GM03348 (cell line): ENCODE results near the gene ERBB2.

Experiments used
- DNase-seq: peaks from one replicate; pipeline ENCODE4 v3.0.0; 2012; ENCODE audit warnings: low spot score

ERBB2 gene

DNA sequence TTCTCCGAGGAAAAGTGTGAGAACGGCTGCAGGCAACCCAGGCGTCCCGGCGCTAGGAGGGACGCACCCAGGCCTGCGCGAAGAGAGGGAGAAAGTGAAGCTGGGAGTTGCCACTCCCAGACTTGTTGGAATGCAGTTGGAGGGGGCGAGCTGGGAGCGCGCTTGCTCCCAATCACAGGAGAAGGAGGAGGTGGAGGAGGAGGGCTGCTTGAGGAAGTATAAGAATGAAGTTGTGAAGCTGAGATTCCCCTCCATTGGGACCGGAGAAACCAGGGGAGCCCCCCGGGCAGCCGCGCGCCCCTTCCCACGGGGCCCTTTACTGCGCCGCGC, at the start of gene ERBB2:
Gene ERBB2, plus strand, starts transcription at position 247 of the 330 bp plus-strand sequence. CDS start 175 bp downstream, outside the sequence.
- peak; percentile 92 for DNase-seq

DNA sequence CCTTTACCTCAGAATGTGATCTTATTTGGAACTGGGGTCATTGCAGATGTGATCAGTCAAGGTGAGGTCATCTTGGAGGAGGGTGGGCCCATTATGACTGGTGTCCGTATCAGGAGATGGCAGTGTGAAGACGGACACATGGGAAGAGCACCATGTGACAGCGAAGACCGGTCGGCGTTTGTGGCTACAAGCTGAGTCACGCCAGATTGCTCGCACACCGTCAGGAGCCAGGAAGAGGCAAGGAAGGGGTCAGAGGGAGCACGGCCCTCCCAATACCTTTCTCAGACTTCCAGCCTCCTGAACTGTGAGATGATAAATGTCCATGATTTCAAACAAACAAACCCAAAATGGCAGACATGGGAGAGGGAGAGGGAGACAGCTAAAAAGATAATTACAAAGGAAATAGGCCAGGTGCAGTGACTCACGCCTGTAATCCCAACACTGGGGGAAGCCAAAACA, 49.7 kb upstream of the ERBB2 start:
- no peak for DNase-seq

DNA sequence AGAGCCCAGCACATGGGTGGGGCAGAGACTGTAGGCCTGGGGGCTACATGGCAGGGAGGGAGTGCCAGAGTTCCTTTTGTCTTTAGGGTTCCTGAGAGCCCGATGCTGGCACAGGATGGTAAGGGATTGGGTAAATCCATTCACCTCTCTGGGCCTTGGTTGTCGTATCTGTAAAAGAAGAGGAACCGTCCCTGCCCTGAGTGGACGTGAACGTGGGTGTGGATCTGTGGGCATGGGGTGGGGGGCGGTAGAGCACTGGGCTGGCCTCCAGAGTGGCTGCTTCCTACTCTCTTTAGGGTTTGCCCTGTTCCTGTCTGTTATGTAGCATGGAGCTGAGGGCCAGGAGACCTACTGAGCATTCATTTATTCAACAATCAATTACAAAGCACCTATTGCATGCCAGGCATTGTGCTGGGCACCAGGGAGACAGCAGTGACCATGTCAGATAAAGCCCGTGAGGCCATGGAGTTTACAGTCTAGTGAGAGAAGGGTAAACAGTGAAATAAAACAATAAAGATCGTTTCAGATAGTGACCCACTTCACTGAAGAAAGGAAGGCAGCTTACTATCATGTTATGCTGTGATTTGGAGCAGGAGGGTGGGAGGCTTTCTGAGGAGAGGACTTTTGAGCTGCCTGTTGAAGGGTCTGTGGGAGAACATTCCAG, 47.8 kb upstream of the ERBB2 start:
- DNase-seq = no peak

- DNase-seq = no peak
Observed at GRCh38 chr17:39652587-39653315, 47.1 kb upstream of the ERBB2 start.

DNA sequence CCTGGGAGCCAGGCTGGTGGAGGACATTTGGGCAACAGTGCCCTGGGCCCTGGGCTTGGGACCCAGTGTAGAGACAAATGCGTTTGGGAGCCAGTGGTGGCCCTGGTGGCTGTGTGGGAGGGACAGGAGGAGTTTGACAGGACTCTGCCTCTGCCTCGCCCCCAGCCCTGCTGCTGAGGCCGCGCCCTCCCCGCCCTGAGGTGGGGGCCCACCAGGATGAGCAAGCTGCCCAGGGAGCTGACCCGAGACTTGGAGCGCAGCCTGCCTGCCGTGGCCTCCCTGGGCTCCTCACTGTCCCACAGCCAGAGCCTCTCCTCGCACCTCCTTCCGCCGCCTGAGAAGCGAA, 46.6 kb upstream of the ERBB2 start:
- no peak for DNase-seq

DNA sequence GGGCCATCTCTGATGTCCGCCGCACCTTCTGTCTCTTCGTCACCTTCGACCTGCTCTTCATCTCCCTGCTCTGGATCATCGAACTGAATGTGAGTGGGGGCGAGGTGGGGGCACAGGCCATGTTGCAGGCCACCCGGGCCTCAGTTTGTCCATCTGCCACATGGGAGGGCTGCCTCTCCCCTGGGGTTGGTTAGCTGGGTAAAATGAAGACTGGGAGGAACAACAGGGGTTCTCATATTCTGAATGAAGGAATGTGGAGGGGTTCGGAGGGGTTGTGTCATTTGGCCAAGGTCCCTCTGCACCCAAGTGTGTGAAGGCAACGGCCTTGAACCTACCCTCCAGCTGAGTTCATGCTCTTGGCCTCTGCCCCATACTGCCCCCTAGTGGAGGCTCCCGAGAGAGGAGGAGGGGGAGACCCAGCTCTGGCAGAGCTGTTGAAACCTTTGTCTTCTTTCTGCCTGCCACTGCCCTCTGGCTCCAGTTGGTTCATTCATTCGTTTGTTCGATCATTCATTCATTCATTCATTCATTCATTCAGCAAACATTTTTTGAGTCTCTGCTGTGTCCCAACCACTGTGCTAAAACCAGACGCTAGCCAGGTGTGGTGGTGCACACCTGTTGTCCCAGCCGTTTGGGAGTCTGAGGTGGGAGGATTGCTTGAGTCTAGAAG, 46.1 kb upstream of the ERBB2 start:
- peak; percentile 85 for DNase-seq

GRCh38 chr17:39655105-39655504, 44.8 kb upstream of the ERBB2 start:
- DNase-seq = no peak

GRCh38 chr17:39658346-39658745, 41.5 kb upstream of the ERBB2 start:
- no peak for DNase-seq

DNA sequence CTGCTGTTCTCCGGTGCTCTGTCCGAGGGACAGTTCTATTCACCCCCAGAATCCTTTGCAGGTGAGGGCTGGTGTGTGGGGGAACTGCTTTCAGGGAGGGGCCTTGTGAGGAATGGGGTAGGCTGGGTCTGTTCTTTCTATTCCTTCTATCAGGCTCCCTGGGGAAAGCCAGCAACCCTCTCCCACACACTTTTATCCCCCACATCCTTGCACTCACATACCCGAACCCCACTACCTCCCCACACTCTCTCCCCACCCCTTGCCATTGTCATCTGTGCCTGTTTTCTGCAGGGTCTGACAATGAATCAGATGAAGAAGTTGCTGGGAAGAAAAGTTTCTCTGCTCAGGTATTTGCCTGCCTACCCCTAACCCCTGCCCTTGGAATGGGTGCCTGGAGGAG, 41.1 kb upstream of the ERBB2 start:
- DNase-seq = no peak

DNA sequence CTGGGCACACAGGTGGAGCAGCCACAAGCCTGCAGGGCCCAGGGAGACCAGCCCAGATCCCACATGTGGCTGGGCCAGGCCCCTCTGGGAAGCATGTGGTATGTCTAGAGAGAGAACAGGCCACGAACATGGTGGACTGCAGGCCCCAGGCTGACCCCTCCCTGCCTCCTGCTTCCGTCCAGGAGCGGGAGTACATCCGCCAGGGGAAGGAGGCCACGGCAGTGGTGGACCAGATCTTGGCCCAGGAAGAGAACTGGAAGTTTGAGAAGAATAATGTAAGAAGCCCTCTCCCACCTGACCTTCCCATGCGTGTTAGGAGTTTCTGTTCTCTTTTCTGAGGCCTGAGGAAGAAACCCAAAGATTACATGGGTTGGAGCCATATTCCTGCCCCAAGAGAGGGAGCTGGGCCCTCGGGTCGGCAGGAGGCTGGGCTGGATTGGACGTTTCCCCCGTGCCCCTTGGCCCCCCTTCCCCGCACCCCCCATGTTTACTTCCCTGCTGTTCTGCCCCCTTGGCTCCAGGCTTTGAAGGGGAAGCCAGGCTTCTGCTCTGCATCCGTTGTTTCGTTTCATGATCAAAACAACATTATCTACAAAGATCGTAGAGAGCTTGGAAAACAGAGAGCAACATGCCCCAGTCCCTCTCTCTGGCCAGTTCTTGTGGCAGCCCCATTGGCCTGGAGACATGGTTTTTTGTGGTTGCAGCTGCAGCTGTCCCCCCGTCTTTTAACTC, 40.4 kb upstream of the ERBB2 start:
- DNase-seq = no peak

GRCh38 chr17:39660011-39660360, 39.9 kb upstream of the ERBB2 start:
- no peak for DNase-seq

DNA sequence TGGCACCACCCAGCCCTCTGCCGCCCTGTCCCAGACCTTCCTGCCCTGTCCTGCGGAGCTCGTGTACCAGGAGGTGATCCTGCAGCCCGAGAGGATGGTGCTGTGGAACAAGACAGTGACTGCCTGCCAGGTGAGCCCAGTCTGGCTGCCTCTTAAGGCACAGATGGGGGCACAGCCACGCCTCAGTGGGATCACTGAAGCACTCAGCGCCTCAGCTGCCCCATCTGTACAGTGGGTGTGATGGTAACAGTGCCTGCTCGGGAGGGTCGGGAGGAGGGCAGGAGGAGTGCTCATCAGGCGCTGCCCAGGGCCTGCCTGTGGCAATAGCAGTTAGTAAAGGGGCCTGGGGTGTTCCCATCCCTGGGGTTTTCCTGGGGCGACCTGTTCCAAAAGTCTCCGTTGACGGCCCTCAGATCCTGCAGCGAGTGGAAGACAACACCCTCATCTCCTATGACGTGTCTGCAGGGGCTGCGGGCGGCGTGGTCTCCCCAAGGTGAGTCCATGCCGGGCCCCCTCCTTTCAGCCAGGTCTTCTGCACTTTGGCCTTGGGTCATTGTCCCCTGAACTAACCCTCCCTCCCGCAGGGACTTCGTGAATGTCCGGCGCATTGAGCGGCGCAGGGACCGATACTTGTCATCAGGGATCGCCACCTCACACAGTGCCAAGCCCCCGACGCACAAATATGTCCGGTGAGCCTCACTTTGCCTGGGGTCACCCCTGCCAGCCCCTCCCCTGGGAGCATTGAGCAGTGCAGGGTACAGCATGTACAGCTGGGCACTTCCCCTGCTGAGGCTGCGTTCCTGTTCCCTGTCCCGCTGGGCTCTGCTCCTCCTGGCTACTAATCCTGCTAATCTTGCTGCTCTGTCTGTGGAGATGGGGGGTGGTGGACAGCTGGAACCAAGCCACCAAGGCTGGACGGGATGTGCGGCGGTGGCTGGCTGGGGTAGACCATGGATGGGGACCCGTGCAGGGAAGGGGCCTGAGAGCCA, 39.2 kb upstream of the ERBB2 start:
- DNase-seq = no peak

DNA sequence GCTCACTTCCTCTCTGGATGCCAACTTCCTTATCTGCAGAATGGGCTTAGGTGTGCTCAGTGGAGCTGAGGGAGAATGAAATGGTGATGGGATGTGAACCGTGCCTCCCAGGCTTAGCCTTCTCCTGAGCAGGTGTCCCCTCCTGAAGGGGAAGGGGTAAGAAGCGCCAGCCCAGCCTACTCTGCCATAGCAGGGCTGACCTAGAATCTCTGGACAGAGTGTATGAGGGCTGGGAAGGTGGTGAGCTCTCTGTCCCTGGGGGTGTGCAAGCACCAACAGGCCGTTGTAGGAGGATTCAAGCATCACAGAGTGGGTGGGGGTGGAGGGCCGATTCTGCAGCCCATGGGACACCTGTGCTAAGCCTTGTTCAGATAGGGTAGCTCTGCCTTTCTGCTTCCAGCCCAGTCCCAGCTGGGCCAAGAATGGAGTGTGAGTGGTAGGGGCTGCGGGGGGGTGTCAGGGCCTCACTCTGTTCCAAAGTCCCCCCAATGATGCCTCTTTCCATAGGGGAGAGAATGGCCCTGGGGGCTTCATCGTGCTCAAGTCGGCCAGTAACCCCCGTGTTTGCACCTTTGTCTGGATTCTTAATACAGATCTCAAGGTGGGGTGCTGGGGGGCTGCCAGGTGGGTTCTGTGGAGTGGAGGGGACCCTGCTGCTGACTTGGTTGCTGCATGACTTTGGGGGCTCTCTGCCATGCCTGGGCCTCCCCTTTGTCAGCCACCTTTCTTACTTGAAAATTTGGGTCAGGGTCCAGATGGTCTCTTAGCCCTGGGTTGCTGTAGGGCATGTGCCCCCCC, 37.9 kb upstream of the ERBB2 start:
- no peak for DNase-seq

DNA sequence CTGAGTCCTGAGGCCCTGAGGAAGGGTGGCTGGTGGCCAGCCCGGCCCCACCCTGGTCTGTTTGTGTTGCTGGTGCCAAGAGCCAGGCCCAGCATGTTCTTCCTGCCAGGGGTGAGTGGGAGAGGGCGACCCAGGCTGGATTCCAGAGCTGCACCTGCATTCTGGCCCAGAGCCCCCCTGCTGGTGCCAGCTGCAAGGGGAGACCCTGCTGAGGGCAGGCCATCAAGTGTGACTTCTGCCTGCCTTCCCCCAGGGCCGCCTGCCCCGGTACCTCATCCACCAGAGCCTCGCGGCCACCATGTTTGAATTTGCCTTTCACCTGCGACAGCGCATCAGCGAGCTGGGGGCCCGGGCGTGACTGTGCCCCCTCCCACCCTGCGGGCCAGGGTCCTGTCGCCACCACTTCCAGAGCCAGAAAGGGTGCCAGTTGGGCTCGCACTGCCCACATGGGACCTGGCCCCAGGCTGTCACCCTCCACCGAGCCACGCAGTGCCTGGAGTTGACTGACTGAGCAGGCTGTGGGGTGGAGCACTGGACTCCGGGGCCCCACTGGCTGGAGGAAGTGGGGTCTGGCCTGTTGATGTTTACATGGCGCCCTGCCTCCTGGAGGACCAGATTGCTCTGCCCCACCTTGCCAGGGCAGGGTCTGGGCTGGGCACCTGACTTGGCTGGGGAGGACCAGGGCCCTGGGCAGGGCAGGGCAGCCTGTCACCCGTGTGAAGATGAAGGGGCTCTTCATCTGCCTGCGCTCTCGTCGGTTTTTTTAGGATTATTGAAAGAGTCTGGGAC, 37.1 kb upstream of the ERBB2 start:
- no peak for DNase-seq

- DNase-seq = no peak
Observed at GRCh38 chr17:39663340-39663687, 36.5 kb upstream of the ERBB2 start.

- no peak for DNase-seq
Observed at GRCh38 chr17:39663688-39664580, 35.9 kb upstream of the ERBB2 start.

DNA sequence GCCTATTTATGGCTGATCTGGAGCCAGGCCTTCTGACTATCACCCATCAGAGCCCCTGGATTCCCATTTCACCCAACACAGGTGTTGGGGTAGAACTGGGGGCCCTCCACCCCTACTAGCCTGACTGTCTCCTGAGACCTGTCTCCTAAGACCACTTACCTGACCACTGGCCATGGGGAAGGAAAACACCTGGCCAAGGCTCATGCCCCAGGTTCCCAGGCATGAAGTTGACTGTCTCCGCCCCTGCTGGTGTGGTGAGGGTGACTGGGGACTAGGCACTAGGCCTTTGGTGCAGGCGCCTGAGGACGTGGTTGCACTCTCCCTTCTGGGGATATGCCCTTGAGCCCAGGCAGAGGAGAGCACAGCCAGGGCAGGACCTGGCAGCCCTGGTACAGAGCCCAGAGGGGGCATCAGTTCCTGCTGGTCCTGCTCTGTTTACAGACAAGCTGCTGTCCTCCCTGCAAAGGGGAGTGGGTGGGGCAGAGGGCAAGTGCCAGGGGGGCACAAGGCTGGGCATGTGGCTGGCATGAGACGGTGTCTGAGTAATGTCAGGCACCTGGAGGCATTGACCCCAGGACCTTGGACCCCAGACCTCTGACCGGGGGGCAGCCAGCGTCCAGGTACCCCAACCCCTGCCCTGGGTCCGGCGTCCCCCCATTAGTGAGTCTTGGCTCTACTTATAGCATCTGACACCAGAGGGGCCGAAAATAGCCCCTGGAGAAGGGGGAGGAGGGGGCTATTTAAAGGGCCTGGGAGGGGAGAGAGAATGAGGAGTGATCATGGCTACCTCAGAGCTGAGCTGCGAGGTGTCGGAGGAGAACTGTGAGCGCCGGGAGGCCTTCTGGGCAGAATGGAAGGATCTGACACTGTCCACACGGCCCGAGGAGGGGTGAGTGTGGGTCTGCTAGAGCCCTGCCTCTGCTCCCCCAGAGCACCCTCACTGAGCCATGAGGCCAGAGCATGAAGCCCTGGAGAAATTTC, 35.0 kb upstream of the ERBB2 start, which contains the start of gene TCAP:
Gene TCAP, plus strand, starts transcription at position 769 of the 981 bp plus-strand sequence. Its CDS starts 11 bp downstream, at position 780.
- no peak for DNase-seq
